COLO829 (cell line): ENCODE data around the gene IL10RA.

Source experiments
- DNase-seq: peaks from one replicate; pipeline ENCODE4 v3.0.0; 2012; ENCODE audit warnings: low spot score

The IL10RA gene

DNA sequence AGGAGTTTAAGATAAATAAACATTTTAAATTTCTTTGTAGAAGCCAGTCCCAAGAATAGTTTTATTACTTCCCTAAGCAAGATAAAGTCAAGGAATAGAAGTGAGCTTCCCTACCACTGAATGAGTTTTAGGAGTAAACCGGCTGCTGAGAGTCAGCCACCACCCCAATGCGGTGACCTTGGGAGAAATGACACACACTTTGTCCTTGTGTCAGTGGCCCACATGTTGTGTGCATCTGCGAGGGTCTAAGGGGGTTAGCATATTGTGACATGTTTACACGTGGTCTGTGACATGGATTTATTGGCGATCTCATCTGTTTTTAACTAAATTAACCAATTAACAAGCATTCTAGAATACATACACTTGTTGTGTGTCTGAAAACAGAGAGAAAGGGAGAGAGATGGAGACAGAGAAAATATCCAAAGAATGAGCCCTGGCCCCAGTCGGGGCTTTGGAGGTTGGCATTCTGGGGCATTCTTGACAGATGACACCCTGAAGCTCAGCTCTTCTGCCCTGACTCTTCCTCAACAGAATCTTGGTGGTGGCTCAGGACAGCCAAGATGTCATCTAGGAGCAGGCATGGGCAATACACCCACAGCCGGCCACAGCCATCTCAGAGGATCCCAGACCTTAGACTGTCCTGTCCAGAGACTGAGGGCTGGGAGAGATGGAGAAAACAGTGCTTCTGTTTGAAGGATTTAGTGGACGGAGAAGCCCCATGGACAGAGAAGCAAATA is 60.9 kb downstream of the IL10RA start:
- DNase-seq = no peak

DNA sequence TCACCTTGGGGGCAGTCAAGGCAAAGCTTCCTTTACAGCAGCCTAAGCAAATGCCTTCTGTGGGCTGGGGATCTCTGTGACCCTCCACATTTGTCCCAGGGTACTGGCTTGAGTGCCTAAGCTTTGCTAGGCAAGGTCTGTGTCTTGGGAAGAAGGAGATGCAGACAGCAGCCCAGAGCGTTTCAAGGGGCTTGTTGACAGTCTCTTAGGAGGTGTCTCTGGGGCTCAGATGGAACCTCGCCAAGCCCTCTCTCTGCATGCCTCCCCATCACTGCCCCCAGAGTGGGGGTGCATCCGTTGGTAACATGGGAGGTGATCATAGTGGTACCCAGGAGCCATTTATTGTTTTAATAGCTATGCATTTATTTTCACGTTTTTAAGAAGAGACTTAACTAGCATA is 61.6 kb downstream of the IL10RA start:
- no peak for DNase-seq

DNA sequence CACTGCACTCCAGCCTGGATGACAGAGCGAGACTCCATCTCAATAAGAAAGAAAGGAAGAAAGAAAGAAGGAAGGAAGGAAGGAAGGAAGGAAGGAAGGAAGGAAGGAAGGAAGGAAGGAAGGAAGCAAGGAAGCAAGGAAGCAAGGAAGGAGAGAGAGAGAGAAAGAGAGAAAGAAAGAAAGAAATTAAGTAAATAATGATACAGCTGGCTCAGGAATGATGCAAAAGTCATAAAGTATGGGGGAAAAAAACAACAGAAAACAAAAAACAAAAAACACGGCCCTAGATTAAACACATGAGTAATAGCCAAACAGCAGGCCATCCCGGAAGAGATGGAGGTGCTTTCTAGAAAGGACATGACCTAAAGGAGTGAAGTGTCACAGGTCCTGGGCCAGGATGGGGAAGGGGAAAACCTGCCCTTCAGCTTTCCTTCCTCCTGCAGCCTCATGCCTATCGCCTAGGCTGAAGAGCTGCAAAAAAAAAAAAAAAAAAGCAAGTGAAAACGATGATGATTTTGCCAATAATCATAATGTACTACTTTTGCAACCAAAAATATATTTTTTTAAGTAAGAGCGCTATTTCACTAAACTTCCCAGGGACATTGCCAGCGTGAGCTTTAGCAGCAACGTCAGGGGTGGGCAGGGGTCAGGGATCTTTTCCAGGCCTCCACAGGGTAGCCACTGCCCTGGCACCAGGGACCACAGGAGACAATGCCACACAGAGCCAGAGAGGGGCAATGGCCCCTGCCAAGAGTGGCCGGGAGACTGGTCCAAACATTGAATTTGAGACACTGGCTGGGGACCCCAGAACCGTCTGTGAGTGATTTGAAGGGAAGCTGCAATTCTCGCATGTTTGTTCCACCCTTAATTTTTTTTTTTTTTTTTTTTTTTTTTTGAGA is 62.5 kb downstream of the IL10RA start:
- DNase-seq = no peak

DNA sequence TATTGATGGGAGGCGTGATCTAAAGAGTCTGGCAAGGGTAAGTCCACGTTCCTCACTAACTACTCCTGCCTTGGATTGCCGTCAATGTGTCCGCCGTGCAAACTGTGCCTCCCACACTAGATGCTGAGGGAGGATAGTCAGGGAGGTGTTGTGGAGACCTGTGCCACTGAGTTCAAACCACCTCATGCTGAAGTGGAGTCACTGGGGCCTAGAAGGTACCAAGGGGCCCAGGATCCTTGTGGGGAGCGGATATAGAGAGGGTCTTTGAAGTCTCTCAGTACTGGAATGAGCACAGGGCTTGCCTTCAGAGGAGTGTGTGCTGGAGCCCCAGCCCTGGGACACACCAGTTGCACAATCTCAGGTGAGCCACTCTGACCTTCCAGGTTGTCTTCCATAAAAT is 63.6 kb downstream of the IL10RA start:
- DNase-seq = no peak

DNA sequence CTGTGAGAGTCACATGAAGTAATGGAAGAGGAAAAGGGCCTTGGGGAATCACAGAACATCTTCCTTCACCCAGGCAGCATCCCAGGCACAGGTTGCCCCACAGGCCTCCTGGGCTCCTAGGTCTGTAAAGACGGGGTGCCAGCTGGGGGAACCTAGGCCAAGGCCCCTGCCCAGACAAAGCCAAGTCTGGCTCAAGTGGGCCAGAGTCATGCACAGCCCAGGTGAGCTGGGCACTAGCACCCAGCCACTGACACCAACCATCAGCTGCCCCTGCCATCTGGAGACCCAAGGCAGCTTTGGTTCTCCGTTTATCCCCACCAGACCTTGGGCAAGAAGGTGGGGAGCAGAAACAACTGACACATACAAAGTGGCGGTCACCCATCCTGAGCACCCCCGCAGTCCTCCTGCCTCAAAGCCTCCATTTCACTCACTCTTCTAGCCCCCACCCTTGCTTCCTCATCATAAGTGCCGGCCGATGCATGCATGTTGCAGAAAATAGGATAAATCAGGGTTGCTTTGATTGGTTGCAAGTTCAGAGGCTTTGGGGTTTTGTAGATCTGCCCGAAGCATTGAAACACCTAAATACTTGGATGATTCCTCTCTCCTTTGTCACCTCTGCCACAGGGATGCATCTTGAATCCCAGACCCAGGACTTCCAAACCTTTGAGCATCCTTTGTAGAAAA is 64.2 kb downstream of the IL10RA start:
- DNase-seq = no peak
